GM19238 (cell line): ENCODE results near the gene PLEKHM3.

ENCODE experiments used
- DNase-seq: peaks from one replicate; pipeline ENCODE4 v3.0.0; 2011; ENCODE audit warnings: low spot score; ENCODE audit not compliant: insufficient read length

PLEKHM3 gene

GRCh38 chr2:207792244-207792785, 233.0 kb downstream of the PLEKHM3 start:
- DNase-seq = no peak

GRCh38 chr2:207791579-207792243, 233.6 kb downstream of the PLEKHM3 start:
- no peak for DNase-seq

GRCh38 chr2:207790898-207791297, 234.4 kb downstream of the PLEKHM3 start:
- DNase-seq = no peak

- no peak for DNase-seq
Observed at GRCh38 chr2:207787800-207788199, 237.5 kb downstream of the PLEKHM3 start.

GRCh38 chr2:207787017-207787416, 238.3 kb downstream of the PLEKHM3 start:
- no peak for DNase-seq

GRCh38 chr2:207784898-207785297, 240.4 kb downstream of the PLEKHM3 start:
- no peak for DNase-seq

GRCh38 chr2:207783514-207783913, 241.8 kb downstream of the PLEKHM3 start:
- DNase-seq = no peak

GRCh38 chr2:207782238-207783030, 242.9 kb downstream of the PLEKHM3 start:
- DNase-seq = no peak

- no peak for DNase-seq
Observed at GRCh38 chr2:207779523-207779922, 245.8 kb downstream of the PLEKHM3 start.

GRCh38 chr2:207778298-207778882, 246.9 kb downstream of the PLEKHM3 start:
- no peak for DNase-seq

GRCh38 chr2:207777124-207777523, 248.2 kb downstream of the PLEKHM3 start:
- DNase-seq = no peak

- no peak for DNase-seq
Observed at GRCh38 chr2:207775473-207775872, 249.9 kb downstream of the PLEKHM3 start.

- no peak for DNase-seq
Observed at GRCh38 chr2:207772844-207773205, 252.5 kb downstream of the PLEKHM3 start.

GRCh38 chr2:207772081-207772843, 253.1 kb downstream of the PLEKHM3 start:
- no peak for DNase-seq

- DNase-seq = no peak
Observed at GRCh38 chr2:207771421-207771820, 253.9 kb downstream of the PLEKHM3 start.
